Nephron progenitor cell (in vitro differentiated cells): ENCODE measurements around the gene CRCP.
"Not testable (repeated sequence)": the region's sequence is repeated elsewhere in the genome, so short reads cannot be mapped to it uniquely, and the experiment has no call there.

Experiments used
- DNase-seq: peaks from one replicate; pipeline ENCODE4 v3.0.0; 2021
- H3K27ac Mint-ChIP-seq: 2 replicates; pipeline ENCODE4 v1.8.0; 2021; ENCODE audit warnings: mild to moderate bottlenecking, moderate library complexity, mixed read lengths
- H3K27me3 Mint-ChIP-seq: 2 replicates; pipeline ENCODE4 v1.8.0; 2021; ENCODE audit warnings: mild to moderate bottlenecking, low read depth, mixed read lengths; ENCODE audit not compliant: poor library complexity
- H3K36me3 Mint-ChIP-seq: 2 replicates; pipeline ENCODE4 v1.8.0; 2021; ENCODE audit warnings: low read depth, mixed read lengths
- H3K4me1 Mint-ChIP-seq: 2 replicates; pipeline ENCODE4 v1.8.0; 2021; ENCODE audit warnings: mixed read lengths
- H3K4me3 Mint-ChIP-seq: 2 replicates; pipeline ENCODE4 v1.8.0; 2021; ENCODE audit warnings: mild to moderate bottlenecking, moderate library complexity, mixed read lengths
- H3K9me3 Mint-ChIP-seq: 2 replicates; pipeline ENCODE4 v1.8.0; 2021; ENCODE audit warnings: mild to moderate bottlenecking, moderate library complexity, mixed read lengths
- CTCF ChIP-seq: fragments of 200-600 bp; sonication (generic); IDR thresholded peaks from 2 replicates; pipeline ENCODE4 v1.5.0; 2021; ENCODE audit warnings: antibody characterized with exemption

The CRCP gene

GRCh38 chr7:66119245-66119850, 4.7 kb downstream of the CRCP start:
- TF ChIP-seq CTCF: no peak
- DNase-seq: no peak
- Mint-ChIP-seq H3K9me3 (no peaks in the 10 kb centered on the region), H3K27me3 (peaks cover 3% of the 10 kb centered on the region), H3K27ac (peak overlapping the region; percentile 71), H3K36me3 (peaks cover 24% of the 10 kb centered on the region), H3K4me1 (peaks cover 50% of the 10 kb centered on the region), H3K4me3 (no peak overlapping the region)

- Mint-ChIP-seq H3K4me3 (no peak overlapping the region), H3K9me3 (no peaks in the 10 kb centered on the region), H3K4me1 (peaks cover 35% of the 10 kb centered on the region), H3K36me3 (peaks cover 17% of the 10 kb centered on the region), H3K27ac (no peak overlapping the region), H3K27me3 (no peaks in the 10 kb centered on the region)
- DNase-seq: no peak
- no peak for TF ChIP-seq CTCF
Measured at GRCh38 chr7:66123175-66123528, 8.5 kb downstream of the CRCP start.

GRCh38 chr7:66124569-66124861, 9.9 kb downstream of the CRCP start:
- H3K27ac Mint-ChIP-seq: not testable (repeated sequence)
- H3K4me1 Mint-ChIP-seq: peaks cover 25% of the 10 kb centered on the region

GRCh38 chr7:66125052-66125694, 10.5 kb downstream of the CRCP start:
- Mint-ChIP-seq H3K27ac (peak overlapping the region; percentile 33), H3K9me3 (no peaks in the 10 kb centered on the region), H3K27me3 (no peaks in the 10 kb centered on the region), H3K4me1 (peaks cover 27% of the 10 kb centered on the region), H3K36me3 (peaks cover 15% of the 10 kb centered on the region), H3K4me3 (no peak overlapping the region)
- no peak for DNase-seq
- TF ChIP-seq CTCF: no peak

More at GRCh38 chr7:66124569-66124861, 9.9 kb downstream of the CRCP start:
- H3K36me3 Mint-ChIP-seq: peaks cover 13% of the 10 kb centered on the region
- H3K9me3 Mint-ChIP-seq, DNase-seq, H3K27me3 Mint-ChIP-seq, H3K4me3 Mint-ChIP-seq: not testable (repeated sequence)

- not testable (repeated sequence) for H3K27ac Mint-ChIP-seq, H3K27me3 Mint-ChIP-seq, DNase-seq, H3K4me3 Mint-ChIP-seq, H3K9me3 Mint-ChIP-seq
- Mint-ChIP-seq H3K36me3 (peaks cover 20% of the 10 kb centered on the region), H3K4me1 (peaks cover 27% of the 10 kb centered on the region)
Measured at GRCh38 chr7:66125781-66126352, 11.2 kb downstream of the CRCP start.

GRCh38 chr7:66127172-66127571, 12.5 kb downstream of the CRCP start:
- not testable (repeated sequence) for H3K9me3 Mint-ChIP-seq, H3K27ac Mint-ChIP-seq, H3K27me3 Mint-ChIP-seq, H3K4me3 Mint-ChIP-seq, DNase-seq
- H3K36me3 Mint-ChIP-seq: peaks cover 29% of the 10 kb centered on the region
- H3K4me1 Mint-ChIP-seq: peaks cover 27% of the 10 kb centered on the region

GRCh38 chr7:66138994-66139752, 24.5 kb downstream of the CRCP start:
- no peak overlapping the region for H3K4me3 Mint-ChIP-seq
- peaks cover 60% of the 10 kb centered on the region for H3K36me3 Mint-ChIP-seq

More at GRCh38 chr7:66138994-66139752, 24.5 kb downstream of the CRCP start:
- no peak for TF ChIP-seq CTCF
- Mint-ChIP-seq H3K27ac (peak overlapping the region; percentile 72), H3K4me1 (peaks cover 13% of the 10 kb centered on the region), H3K27me3 (peaks cover 3% of the 10 kb centered on the region), H3K9me3 (no peaks in the 10 kb centered on the region)
- DNase-seq: no peak
